Middle frontal gyrus (tissue), 1 donor: ENCODE results near the gene PEX10.
"Not testable (repeated sequence)": the region's sequence is repeated elsewhere in the genome, so short reads cannot be mapped to it uniquely, and the experiment has no call there.

Experiments
- DNase-seq: peaks from one replicate; pipeline ENCODE4 v3.0.0-alpha.2; 2015; ENCODE audit warnings: low spot score; ENCODE audit errors: extremely low spot score

PEX10 gene

DNA sequence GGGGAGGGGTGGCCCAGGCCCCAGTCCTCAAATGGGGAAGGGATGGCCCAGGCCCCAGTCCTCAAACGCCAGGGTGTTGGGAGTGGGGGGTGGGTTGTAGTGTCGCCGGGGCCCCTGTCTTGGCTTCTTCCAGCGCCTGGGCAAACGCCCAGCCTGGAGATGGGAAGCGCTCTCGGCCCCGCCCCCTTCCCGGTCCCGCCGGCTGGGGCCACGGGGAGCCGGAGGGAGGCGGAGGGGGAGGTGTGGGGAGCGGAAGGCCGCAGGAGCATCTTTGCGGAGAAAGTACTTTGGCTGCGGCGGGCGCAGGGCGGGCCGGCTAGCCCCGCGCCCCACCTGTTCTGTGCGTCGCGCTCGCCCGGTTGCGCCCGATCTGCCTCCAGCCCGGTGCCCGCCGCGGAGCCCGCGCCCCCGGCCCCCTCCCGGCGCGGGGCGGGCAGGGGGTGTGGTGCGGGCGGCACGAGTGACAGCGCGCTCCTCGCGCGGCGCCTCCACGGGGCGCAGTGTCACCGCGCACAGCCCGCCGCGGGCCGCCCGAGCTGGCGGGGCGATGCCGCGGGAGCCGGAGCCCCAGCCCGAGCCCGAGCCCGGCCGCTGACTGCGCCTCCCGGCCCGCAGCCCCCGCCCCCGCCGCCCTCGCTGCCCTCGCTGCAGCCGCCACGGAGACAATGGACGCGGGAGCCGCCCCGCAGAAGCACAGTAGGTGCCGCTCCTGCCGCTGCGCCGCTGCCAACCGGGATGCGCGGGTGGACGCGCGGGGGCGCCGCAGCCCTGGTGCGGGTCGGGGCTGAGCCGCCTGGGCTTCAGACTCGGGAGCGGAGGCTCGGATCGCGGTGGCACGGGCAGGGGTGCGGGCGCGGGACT lies 31.1 kb upstream of the PEX10 start:
- DNase-seq = no peak

DNA sequence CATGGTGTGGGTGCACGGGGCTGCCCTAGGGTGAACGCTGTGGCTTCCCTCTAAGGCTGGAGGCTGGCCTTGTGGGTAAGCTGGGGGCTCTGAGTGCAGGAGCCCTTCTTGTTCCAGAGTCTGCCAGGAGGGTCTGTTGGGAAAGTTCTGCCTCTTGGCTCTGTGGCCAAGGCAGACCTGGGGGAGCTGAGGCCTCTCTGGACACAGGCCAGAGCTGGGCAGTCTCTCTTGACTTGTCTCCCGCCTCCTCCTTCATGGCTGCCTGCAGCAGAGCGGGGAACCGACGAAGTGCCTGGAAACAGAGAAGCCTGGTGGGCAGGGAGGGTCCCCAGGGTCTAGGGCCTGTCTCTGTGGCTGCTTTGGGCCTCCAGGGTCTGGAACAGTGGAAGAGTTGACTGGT lies 30.3 kb upstream of the PEX10 start:
- DNase-seq = no peak

DNA sequence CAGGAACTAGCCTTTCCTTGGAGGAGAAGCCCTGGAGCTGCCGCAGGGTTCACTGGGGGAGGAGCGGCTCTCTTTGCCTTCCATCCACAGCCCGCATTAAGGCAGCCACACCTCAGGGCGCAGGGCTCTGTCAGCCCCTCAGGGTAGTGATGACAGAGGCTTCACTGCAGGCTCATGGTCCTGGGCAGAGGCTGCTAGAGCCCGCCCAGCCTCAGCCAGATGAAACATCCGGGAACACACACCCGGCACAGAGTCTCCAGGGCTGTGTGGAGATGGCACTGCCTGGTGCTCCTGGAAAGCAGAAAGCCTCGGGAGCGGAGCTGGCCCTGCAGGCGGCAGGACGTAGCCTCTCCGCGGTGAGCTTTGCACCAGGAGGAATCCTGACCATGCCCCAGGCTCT lies 29.4 kb upstream of the PEX10 start:
- no peak for DNase-seq

DNA sequence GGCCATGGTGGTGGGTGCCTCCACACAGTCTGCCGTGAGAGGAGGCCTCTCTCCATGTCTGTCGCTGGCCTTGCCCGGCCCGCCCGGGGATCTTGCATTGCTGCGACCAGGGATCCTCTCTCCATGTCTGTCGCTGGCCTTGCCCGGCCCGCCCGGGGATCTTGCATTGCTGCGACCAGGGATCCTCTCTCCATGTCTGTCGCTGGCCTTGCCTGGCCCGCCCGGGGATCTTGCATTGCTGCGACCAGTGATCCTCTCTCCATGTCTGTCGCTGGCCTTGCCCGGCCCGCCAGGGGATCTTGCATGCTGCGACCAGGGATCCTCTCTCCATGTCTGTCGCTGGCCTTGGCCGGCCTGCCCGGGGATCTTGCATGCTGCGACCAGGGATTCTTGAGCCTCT lies 28.0 kb upstream of the PEX10 start:
- not testable (repeated sequence) for DNase-seq

DNA sequence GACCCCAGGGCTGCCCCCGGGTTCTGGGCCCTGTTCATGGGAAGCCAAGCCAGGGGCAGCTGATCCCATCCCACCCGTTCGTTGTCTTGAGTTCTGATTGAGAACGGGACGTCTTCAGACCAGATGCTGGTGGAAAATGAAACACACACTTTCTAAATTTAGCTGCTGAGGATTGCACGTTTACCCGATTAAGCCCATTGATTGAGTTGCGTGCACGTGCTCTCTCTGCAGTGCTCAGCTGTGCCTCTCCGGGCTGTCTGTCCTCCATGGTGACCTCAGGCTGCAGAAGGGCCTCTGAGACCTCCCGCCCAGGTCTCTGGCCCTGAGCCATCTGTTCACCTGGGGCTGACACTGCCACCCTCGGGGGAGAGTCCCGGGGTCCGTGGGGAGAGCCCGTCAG lies 27.0 kb upstream of the PEX10 start:
- DNase-seq = no peak

DNA sequence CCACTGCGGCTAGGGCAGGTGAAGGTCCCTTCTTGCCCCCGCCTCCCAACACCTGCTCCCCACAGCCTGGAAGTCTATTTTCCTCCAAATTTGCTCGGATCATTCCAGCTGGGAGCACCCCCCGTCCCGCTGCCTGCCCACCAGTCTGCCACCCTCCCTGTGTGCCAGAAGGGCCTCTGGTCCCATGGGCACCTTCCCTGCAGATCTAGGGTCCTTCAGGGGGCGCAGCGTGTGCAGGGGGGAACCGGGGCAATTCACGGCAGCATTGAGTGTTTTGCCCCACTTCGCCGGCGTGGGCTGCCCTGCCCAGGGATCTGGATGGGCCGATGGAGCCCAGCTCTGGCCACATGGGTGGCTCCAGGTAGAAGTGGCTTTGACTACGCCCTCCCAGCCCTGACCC lies 26.3 kb upstream of the PEX10 start:
- no peak for DNase-seq

DNA sequence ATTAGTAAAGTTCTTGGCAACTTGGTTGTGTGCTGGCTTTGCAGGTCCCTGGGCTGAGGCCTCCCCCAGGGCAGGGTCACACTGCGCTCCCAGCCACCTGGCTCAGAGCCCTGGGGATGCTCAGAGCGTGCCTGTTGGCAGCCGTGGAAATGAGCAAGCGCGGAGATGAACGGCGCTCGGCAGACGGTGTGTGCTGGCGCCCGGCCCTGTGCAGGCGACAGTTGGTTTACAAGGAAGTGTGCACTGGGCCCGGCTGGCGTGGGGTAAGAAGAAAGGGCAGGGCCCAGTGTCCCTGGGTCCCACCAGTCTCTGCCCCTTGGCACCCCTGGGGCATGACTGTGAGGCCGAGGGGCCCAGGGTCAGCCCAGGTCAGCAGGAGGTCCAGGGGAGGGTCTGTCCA lies 25.7 kb upstream of the PEX10 start:
- no peak for DNase-seq

DNA sequence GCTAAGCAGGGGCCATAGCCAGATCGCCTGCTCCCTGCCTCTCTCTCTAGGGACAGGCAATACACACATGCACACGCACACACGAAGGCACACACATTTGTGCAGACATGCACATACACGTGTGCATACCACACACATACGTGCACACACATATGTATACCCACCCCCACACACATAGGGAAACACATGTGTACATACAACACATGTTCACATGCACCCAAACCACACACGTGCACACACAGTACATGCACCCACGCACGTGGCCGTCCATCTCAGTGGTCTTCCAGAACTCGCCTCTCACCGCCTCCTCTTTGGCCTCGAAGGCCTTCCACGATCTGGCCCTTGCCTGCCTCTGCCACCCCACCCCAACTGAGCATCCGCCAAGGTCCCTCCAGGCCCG lies 25.3 kb upstream of the PEX10 start:
- DNase-seq = no peak

DNA sequence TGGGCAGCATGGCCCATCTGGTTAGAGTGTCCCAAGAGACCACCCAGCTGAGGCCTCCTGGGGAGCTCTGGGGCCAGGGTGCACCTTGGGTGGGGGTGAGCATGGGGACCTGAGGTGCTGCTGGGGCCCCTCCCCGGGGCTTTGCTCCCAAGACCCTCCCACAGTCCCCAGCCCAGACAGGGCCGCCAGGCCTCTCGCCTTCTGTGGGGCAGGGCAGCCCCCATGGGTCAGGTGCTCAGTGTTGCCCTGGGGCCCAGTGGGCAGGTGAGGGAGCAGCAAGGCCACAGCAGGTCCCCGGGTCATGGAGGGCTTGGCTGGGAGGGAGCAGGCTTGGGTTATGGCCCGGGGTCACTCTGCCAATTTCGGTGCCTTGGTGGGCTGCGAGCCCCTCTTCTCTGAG lies 24.5 kb upstream of the PEX10 start:
- no peak for DNase-seq

DNA sequence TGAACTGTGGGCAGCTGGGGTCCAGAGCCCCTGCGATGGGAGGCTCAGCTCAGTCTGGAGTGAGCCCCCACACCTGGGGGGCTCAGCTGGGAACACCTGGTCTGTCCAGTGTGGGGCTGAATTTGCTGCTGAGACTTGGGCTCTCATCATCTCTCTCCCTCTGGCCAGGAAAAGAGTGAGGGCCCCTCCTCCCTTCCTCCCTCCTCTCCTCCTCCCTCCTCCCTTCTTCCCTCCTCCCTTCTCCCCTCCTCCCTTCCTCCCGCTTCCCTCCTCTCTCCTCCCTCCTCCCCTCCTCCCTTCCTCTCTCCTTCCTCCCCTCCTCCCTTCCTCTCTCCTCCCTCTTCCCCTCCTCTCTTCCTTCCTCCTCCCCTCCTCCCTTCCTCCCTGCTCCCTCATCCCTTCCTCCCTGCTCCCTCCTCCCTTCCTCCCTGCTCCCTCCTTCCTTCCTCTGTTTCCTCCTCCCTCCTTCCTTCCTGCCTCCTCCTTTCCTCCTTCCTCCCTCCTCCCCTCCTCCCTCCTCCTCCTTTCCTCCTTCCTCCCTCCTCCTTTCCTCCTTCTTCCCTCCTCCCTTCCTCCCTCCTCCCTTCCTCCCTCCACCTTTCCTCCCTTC lies 23.5 kb upstream of the PEX10 start:
- DNase-seq = no peak

DNA sequence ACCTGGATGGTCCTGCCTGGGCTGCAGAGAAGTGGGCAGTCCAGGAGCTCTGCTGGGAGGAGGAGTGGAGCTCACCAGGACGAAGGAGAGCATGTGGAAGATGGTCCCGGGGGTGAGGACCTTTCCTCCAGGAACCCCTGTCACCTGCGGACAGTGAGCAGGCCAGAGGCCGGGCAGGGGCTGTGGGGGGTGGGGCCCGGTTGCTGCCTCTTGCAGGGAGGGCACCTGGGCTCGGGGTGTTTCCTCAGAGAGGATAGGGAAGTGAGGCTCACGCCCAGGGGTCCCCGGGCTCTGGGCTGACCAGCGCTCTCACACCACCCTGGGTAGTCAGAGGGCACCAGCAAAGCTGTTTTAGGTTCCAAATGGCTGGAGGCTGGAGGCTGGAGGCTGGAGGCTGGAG lies 22.7 kb upstream of the PEX10 start:
- DNase-seq = no peak

DNA sequence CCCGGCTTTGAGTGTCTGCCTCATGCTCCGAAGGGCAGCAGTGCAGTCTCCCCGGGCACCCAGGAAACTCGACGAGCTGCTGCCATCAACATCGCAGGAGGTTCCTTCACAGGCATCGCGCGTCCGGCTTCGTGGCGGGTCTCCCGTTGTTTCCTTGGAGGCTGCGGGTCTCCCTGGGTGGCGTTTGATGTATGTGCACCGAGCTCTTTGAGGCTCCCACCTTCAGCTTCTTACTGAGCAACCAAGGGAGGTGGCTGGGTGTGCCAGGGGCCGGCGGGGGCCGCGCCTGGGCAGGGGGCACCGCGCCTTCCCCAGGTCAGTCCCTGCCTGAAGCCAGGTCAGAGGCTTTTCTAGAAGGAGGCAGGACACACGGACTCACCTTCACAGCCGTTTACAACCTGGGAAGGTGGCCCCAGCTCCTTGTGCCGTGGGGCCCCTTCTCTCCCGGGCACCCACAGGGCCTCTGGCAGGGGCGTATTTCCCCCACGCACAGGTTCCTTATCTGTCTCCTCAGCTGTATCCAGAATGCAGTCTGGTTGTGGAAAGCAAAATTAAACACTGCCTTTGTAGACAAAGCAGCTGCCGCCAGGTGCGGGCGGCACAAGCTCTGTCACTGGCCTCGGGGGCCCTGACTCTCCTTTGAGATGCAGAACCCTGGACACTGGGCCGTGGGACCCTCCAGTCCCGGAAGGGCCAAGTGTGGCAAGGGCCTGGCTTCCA lies 21.7 kb upstream of the PEX10 start:
- no peak for DNase-seq

DNA sequence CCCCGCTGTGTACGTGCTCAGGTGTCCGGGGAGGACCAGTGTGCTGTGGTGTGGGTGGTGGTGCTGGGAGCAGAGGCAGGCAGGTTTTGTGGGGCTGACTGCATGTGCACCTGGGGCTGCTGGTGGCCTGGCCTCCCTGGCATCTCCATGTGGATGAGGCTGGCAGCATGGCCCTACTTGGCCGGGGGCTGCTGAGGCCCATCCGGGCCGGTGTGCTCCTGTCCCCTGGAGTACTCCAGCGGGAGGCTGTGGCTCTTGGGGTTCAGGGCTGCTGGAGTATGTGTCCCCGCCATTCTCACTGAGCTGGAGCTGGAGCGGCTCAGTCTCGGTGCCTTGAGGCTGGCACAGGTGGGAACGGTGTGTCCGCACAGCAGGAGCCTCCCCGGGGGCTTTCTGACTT lies 20.8 kb upstream of the PEX10 start:
- DNase-seq = no peak

DNA sequence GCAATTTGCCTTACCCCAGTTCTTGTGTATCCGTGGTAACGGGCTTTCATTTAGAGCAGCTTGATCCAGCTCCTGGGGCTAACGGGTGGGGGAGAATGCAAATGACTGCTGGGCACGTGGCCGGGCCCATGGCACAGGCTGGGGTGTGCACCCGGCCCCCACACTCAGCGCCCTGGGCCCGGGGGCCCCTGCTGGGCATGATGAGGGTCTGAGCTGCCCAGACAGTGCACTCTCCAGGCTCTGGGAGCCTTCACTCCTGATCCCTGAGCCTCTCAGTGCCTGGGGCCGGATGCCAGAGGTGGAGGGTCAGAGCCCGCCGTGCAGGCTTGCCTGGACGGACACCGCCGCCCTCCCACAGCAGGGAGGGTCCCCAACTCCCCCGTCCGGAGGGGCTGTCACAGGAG lies 20.1 kb upstream of the PEX10 start:
- DNase-seq = no peak

DNA sequence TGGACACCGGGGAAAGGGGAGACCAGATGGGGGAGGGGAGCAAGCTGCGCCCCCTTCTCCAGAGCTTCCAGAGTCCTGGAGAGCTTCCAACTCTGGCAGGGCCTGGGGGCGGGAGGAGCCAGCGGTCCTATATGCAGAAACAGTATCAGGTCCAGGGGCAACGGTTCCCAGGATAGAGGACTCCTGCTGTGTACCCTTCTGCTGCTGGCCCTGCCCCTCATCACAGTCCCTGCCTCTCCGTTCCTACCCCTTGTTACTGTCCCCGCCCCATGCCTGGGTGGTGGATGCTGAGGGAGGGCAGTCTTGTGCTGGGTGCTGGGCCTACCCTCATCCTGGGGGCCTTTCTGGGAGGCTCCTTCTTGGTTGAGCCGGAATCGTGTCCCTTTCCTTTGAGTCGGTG lies 19.2 kb upstream of the PEX10 start:
- no peak for DNase-seq

DNA sequence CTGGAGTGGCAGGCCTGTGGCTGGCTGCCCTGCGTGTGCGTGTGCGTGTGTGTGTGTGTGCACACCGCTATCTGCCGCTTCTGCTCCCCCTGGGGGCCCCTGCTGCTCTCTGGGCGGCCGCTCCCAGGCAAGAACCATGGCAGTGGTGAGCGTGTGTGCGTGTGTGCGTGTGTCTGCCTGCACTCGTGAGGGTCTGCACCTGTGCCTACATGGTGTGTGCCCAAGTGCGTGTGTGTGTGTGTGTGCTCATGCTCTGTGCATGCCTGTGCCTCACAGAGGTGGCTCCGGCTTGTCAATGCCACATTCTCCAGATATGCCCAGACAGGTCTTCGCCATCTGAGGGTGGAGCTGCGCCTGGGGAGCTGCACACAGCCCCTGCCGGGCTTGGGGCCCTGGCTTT lies 18.7 kb upstream of the PEX10 start:
- no peak for DNase-seq

DNA sequence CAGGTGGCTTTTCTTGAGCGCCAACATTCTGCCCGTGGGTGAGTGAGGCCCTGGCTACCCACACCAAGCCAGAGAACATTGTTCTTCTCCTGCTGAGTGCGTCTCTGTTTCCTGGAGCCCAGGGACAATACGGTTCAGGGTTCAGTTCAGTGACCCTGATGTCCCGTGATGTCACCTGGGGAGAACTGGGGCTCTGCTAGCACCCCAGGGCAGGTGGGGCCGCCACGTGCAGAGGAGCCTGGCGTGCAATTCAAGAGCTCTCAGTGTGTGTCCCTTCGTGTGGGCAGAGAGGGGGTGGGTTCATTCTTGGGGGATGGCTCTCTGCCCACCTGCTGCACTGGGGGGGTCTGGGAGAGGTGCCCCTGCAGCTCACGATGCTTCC lies 18.2 kb upstream of the PEX10 start:
- DNase-seq = no peak

DNA sequence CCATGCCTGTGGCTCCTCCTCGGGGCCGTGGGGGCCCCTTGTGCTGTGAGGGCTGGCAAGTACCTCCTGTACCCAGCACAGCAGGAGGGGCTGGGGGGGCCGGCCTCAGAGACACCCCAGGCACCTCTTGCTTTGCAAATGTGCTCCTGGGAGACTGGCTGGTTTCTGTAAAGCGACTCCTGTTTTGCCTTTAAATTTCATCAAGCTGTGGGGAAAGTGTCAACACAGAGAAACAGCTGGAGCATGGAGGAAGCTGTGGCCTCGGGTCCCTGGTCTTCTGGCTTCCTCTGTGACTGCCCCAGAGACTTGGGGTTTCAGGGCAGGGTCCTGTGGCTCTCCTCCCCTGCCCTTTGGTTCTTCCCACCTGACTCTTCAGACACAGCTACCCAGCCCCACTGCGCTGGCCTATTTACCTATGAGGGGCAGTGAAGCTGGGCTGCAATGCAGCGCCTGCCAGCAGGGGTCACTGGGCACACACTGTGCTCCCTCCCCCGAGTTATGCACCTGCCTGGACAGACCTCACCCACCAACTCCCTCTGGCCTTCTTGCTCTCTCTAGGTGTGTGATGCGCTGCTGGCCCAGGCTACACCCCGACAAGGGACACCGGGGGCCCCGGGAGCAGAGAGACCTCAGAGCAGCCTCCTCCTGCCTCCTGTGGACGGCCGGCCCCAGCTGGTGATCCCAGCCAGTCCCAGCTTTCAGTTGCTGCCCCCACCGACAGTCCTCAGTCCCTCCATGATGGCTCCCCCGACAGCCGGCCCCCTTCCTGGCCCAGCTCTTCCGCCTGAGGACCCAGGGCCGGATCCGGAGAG lies 17.6 kb upstream of the PEX10 start:
- DNase-seq = no peak

DNA sequence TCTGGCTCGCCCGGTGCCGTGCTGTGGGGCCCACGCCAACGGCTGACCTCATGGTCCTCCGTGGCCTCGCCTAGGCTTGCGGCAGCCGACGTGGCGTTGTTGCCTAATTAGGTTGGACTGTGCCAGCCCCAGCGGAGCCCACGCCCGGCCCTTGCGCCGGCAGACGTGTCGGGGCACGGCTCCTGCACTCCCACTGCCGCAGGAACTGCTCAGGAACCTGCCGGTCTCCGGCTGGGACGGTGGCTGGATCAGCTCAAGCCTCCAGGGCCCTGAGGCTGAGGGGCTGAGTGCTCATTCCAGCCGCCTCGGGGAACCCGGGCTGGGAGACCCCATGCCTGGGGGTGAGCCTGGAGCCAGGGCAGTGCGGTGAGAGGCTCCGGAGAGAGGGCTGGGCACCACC lies 16.1 kb upstream of the PEX10 start:
- no peak for DNase-seq

DNA sequence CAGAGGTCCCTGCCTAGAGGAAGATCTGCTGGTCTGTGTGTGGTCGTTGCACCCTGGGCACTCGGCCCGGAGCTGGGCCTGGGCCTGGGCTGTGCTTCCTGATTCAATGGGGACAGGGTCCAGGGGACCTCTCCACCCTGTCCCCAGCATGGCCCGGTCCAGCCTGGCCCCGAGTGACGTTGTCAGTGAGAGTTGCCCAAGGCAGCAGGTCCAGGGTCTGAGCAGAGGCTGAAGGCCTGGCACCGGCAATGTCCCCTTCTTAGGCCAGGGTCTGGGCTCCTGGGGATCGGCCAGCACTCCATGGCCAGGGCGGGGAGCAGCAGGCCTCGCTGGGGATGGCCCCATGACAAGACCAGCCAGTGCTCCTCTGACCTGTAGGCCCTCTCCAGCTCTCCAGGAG lies 15.6 kb upstream of the PEX10 start:
- DNase-seq = no peak

DNA sequence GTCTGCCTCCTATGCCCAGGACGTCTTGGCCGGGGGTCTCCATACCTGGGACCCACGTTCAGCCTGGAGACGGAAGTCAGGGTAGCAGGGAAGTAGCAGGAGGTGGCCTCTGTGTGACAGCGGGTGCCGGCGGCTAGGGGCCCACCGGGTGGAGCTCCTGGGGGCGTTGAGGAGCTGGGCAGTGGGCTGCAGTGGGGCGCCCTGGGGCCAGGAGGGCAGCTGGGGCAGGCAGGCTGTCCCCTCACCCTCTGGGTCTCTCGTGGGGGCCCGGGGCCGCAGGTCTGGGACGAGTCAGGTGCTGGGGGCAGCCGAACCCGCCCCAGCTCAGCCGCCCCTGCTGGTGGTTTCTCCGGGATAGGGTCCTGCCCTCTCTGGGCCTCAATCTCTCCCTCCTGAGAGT lies 14.7 kb upstream of the PEX10 start:
- no peak for DNase-seq

DNA sequence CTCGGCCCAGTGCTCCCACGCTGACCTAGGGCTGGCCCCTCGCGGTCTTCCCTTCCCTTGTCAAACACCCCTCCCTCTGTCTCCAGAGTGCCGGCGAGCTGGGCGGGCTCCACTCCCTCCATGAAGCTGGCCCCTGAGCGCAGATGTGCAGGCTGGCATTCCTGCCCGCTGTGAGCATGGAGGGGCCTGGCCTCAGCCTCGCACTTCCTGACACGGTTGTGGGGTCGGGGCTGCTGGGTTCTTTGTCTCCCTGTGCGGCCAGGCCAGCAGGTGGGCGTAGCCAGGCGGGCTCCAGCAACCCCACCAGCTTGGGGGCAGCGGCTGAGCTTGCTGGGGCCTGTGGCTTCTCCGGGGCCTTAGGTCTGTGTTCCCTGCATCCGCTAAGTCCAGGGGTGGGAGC lies 14.2 kb upstream of the PEX10 start:
- no peak for DNase-seq
